Measurements from ENCODE around the gene CCDC177.

Gene CCDC177

DNA sequence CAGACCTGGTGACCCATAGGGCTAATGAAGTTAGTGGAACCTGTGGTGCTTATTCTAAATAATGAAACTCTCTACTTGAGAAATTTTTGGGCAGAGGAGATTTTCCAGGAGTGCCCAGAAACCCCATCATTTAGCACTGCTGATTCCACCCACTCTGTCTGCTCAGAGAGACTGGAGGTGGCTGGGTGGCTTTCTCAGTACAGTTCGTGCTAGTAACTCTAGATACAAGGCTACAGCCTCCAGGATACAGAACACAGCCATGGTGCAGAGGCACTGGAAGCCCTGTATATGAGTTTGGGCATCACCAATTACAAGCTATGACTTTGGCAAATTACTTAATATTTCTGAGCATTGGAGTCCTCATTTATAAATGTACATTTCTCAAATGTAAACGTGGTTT is 32.4 kb downstream of the CCDC177 start:
- ChIA-PET POLR2A (interaction anchor here (1.4 kb wide), 1 partner anchor 32 kb away, joined by 3 read pairs; no protein-coding TSS in a partner anchor), CTCF (interaction anchor here (1.2 to 3.5 kb wide), 3 partner anchors 32 to 43 kb away, joined by 3 to 18 read pairs (median 10); partner anchors contain the start of gene CCDC177)
- Histone ChIP-seq H3K36me3 (ENCODE audit: control insufficient read depth in 2 of 2, insufficient read depth in 1 of 2, low read length in 2 of 2) (no peaks in the 10 kb centered on the region), H3K4me3 (ENCODE audit: low read depth, low read length) (no peak overlapping the region), H3K4me1 (ENCODE audit: control insufficient read depth, insufficient read depth, low read length) (no peaks in the 10 kb centered on the region), H3K9me3 (ENCODE audit: control insufficient read depth, insufficient read depth, low read depth, low read length) (no peaks in the 10 kb centered on the region), H3K27ac (ENCODE audit: extremely low read depth, low read depth, low read length) (no peak overlapping the region)
- no peak for TF ChIP-seq ZNF112 (tag by site-specific recombination; IDR thresholded peaks at IDR 0.05)
- TF ChIP-seq, protein P1, sequence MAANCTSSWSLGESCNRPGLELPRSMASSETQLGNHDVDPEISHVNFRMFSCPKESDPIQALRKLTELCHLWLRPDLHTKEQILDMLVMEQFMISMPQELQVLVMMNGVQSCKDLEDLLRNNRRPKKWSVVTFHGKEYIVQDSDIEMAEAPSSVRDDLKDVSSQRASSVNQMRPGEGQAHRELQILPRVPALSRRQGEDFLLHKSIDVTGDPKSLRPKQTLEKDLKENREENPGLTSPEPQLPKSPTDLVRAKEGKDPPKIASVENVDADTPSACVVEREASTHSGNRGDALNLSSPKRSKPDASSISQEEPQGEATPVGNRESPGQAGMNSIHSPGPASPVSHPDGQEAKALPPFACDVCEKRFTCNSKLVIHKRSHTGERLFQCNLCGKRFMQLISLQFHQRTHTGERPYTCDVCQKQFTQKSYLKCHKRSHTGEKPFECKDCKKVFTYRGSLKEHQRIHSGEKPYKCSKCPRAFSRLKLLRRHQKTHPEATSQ (tag by site-specific recombination; IDR thresholded peaks at IDR 0.05): no peak
- TF ChIP-seq, protein P2, sequence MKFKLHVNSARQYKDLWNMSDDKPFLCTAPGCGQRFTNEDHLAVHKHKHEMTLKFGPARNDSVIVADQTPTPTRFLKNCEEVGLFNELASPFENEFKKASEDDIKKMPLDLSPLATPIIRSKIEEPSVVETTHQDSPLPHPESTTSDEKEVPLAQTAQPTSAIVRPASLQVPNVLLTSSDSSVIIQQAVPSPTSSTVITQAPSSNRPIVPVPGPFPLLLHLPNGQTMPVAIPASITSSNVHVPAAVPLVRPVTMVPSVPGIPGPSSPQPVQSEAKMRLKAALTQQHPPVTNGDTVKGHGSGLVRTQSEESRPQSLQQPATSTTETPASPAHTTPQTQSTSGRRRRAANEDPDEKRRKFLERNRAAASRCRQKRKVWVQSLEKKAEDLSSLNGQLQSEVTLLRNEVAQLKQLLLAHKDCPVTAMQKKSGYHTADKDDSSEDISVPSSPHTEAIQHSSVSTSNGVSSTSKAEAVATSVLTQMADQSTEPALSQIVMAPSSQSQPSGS (tag by site-specific recombination; IDR thresholded peaks at IDR 0.05; ENCODE audit: low read depth): no peak
- TF ChIP-seq, protein P3, sequence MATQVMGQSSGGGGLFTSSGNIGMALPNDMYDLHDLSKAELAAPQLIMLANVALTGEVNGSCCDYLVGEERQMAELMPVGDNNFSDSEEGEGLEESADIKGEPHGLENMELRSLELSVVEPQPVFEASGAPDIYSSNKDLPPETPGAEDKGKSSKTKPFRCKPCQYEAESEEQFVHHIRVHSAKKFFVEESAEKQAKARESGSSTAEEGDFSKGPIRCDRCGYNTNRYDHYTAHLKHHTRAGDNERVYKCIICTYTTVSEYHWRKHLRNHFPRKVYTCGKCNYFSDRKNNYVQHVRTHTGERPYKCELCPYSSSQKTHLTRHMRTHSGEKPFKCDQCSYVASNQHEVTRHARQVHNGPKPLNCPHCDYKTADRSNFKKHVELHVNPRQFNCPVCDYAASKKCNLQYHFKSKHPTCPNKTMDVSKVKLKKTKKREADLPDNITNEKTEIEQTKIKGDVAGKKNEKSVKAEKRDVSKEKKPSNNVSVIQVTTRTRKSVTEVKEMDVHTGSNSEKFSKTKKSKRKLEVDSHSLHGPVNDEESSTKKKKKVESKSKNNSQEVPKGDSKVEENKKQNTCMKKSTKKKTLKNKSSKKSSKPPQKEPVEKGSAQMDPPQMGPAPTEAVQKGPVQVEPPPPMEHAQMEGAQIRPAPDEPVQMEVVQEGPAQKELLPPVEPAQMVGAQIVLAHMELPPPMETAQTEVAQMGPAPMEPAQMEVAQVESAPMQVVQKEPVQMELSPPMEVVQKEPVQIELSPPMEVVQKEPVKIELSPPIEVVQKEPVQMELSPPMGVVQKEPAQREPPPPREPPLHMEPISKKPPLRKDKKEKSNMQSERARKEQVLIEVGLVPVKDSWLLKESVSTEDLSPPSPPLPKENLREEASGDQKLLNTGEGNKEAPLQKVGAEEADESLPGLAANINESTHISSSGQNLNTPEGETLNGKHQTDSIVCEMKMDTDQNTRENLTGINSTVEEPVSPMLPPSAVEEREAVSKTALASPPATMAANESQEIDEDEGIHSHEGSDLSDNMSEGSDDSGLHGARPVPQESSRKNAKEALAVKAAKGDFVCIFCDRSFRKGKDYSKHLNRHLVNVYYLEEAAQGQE (tag by site-specific recombination; IDR thresholded peaks at IDR 0.05): no peak
- TF ChIP-seq ZBTB20 (tag by site-specific recombination; IDR thresholded peaks at IDR 0.05): no peak
- no peak for TF ChIP-seq SP2 (tag by site-specific recombination; IDR thresholded peaks at IDR 0.05)
- TF ChIP-seq, protein P4, sequence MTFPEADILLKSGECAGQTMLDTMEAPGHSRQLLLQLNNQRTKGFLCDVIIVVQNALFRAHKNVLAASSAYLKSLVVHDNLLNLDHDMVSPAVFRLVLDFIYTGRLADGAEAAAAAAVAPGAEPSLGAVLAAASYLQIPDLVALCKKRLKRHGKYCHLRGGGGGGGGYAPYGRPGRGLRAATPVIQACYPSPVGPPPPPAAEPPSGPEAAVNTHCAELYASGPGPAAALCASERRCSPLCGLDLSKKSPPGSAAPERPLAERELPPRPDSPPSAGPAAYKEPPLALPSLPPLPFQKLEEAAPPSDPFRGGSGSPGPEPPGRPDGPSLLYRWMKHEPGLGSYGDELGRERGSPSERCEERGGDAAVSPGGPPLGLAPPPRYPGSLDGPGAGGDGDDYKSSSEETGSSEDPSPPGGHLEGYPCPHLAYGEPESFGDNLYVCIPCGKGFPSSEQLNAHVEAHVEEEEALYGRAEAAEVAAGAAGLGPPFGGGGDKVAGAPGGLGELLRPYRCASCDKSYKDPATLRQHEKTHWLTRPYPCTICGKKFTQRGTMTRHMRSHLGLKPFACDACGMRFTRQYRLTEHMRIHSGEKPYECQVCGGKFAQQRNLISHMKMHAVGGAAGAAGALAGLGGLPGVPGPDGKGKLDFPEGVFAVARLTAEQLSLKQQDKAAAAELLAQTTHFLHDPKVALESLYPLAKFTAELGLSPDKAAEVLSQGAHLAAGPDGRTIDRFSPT (tag by site-specific recombination; IDR thresholded peaks at IDR 0.05): no peak
- TF ChIP-seq FEZF1 (tag by site-specific recombination; IDR thresholded peaks at IDR 0.05): no peak
- no peak for TF ChIP-seq ZNF24 (tag by site-specific recombination; IDR thresholded peaks at IDR 0.05)
- no peak for TF ChIP-seq ZNF121 (tag by site-specific recombination; IDR thresholded peaks at IDR 0.05)
- no peak for TF ChIP-seq KLF7 (tag by site-specific recombination; IDR thresholded peaks at IDR 0.05; ENCODE audit: borderline replicate concordance)
- no peak for TF ChIP-seq ZFP69B (tag by site-specific recombination; IDR thresholded peaks at IDR 0.05)
- TF ChIP-seq ZBTB48 (tag by site-specific recombination; IDR thresholded peaks at IDR 0.05): no peak

DNA sequence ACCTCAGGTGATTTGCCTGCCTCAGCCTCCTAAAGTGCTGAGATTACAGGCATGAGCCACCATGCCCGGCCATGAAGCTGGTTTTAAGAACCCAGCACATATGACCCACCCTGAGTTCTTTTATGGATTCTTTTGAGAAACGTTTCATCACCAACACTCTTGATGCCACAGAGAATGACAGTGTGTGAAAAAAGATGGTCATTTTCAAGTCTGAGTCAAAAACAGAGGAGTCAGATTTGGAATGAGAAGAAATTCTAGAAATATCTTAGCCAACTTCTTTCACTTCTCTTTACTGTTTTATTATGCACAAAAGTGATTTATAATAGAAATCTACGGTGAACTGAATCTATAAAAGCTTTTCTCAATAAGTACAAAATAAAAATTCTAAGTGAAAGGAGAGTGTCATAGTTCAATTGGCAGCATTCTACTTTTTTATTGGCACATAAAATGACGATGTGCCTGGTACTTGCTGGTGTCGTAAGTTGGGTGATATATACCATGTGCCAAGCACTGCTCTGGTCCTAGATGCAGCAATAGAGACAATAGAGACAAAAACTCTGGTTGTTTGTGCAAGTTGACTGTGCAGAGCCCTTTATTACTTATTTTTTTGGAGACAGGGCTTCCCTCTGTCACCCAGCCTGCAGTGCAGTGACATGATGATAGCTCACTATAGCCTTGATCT is 33.9 kb downstream of the CCDC177 start:
- Histone ChIP-seq H3K4me1 (ENCODE audit: control insufficient read depth, insufficient read depth, low read length) (no peaks in the 10 kb centered on the region), H3K9me3 (ENCODE audit: control insufficient read depth, insufficient read depth, low read depth, low read length) (no peaks in the 10 kb centered on the region), H3K36me3 (ENCODE audit: control insufficient read depth in 2 of 2, insufficient read depth in 1 of 2, low read length in 2 of 2) (no peaks in the 10 kb centered on the region), H3K27ac (ENCODE audit: extremely low read depth, low read depth, low read length) (no peak overlapping the region), H3K4me3 (ENCODE audit: low read depth, low read length) (no peak overlapping the region)
- CTCF ChIA-PET: interaction anchor here (0.6 to 1.8 kb wide), 2 partner anchors 34 to 538 kb away, joined by 4 to 12 read pairs; partner anchors contain the start of gene CCDC177
- POLR2A ChIA-PET: no interaction called here
- TF ChIP-seq ZBTB20 (tag by site-specific recombination; IDR thresholded peaks at IDR 0.05) (no peak), SP2 (tag by site-specific recombination; IDR thresholded peaks at IDR 0.05) (no peak), ZNF114 (tag by site-specific recombination; IDR thresholded peaks at IDR 0.05) (no peak), ZNF658 (tag by site-specific recombination; IDR thresholded peaks at IDR 0.05) (no peak), PRDM1 (tag by site-specific recombination; IDR thresholded peaks at IDR 0.05) (no peak), HOXA7 (CRISPR knock-in tag; IDR thresholded peaks at IDR 0.05; ENCODE audit: borderline replicate concordance) (no peak), SALL2 (tag by site-specific recombination; IDR thresholded peaks at IDR 0.05; ENCODE audit: borderline replicate concordance) (no peak), ZNF175 (tag by site-specific recombination; IDR thresholded peaks at IDR 0.05) (no peak)
- TF ChIP-seq, protein P5, sequence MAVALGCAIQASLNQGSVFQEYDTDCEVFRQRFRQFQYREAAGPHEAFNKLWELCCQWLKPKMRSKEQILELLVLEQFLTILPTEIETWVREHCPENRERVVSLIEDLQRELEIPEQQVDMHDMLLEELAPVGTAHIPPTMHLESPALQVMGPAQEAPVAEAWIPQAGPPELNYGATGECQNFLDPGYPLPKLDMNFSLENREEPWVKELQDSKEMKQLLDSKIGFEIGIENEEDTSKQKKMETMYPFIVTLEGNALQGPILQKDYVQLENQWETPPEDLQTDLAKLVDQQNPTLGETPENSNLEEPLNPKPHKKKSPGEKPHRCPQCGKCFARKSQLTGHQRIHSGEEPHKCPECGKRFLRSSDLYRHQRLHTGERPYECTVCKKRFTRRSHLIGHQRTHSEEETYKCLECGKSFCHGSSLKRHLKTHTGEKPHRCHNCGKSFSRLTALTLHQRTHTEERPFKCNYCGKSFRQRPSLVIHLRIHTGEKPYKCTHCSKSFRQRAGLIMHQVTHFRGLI (tag by site-specific recombination; IDR thresholded peaks at IDR 0.05): no peak
- TF ChIP-seq, protein P6, sequence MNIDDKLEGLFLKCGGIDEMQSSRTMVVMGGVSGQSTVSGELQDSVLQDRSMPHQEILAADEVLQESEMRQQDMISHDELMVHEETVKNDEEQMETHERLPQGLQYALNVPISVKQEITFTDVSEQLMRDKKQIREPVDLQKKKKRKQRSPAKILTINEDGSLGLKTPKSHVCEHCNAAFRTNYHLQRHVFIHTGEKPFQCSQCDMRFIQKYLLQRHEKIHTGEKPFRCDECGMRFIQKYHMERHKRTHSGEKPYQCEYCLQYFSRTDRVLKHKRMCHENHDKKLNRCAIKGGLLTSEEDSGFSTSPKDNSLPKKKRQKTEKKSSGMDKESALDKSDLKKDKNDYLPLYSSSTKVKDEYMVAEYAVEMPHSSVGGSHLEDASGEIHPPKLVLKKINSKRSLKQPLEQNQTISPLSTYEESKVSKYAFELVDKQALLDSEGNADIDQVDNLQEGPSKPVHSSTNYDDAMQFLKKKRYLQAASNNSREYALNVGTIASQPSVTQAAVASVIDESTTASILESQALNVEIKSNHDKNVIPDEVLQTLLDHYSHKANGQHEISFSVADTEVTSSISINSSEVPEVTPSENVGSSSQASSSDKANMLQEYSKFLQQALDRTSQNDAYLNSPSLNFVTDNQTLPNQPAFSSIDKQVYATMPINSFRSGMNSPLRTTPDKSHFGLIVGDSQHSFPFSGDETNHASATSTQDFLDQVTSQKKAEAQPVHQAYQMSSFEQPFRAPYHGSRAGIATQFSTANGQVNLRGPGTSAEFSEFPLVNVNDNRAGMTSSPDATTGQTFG (tag by site-specific recombination; IDR thresholded peaks at IDR 0.05; ENCODE audit: borderline replicate concordance): no peak

Measured in HEK293 (cell line).